ENCODE results near the gene TMEM204.

- TF ChIP-seq POLR2A (IDR thresholded peaks at IDR 0.05) (peak in 1 of 2 donors; percentile 40), CTCF (IDR thresholded peaks at IDR 0.05) (peak in 2 of 4 experiments; percentile 27 to 31)
Measured at GRCh38 chr16:1492923-1493745, 40.3 kb upstream of the TMEM204 start, which contains the start of gene TELO2.
